HG03025 (cell line): Measurements from ENCODE around the gene PTPRE.

Experiments used
- ATAC-seq: cut with Tn5 transposase; IDR thresholded peaks from one replicate; pipeline ENCODE4 v1.9.1; 2021; ENCODE audit warnings: mild to moderate bottlenecking, moderate library complexity; ENCODE audit not compliant: unreplicated experiment, low FRiP score

Gene PTPRE

DNA sequence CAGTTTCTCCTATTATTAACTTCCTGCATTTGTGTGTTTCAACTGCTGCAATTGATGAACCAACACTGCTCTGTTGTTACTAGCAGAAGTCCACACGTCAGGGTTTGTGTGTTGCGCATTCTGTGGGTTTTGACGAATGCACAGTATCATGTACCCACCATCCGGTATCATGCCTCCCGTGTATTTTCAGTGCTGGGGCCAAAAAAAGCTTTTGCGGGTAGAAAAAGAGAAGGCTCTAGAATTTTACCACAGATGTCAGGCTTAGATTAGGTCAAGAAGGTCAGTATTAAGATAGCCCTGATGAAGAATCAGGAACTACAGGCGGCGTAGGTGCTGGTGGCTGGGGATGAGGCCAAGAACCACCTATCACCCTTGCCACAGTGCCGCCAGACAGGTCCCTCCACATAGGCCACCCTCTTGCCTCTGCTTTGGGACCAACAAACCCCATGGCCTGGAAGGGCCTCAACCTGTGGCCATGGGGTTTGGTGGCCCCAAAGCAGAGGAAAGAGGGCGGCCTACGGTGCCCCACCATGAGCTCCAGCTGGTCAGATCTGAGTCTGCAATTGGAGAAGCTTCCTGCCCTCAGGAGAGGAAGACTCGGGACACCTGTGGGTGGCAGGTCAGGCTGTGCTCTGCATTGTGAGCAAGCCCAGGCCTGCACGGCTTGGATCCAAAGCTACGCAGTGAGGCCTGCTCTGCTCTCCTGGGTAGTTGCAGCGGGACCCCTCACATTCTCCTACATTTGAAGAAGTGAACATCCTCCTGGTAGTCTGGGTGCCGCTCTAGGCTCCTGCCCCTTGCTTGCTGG is 147.5 kb downstream of the PTPRE start:
- ATAC-seq = no peak

DNA sequence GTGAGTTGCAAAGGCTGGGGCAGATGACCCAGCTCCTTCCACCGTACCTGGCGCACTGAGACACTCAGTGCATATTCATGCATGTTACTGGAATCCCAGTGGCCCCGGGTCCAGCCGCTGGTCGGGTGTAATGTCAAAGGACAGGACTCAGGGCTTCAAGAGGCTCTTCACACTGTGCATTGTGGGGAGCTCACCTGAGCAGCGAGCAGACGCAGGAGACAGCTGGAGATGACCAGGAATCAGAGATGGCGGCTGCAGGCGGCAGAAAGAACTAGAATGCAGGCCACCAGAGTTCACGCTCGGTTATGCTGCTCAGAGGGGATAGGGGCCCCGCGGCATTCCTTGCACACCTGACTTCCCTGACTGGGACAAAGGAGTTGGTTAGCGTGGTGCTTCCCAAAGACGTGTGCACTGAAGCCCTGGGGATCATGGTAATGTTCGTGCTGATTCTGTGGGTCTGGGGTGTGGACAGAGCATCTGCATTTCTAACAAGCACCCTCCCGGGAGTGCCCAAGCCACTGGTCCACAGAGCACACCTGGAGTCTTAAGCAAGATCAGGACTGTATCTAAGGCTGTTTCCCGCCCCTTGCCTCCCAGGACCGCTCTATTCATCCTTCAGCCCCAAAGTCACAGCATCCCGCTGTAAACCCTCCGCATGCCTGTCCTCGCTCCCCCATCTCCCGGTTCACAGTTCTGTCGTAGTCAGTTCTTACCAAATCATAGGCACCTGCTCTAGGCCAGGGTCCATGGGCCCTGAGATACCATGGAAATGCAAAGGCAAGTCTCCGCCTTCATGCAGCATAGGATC is 148.4 kb downstream of the PTPRE start:
- ATAC-seq = no peak

DNA sequence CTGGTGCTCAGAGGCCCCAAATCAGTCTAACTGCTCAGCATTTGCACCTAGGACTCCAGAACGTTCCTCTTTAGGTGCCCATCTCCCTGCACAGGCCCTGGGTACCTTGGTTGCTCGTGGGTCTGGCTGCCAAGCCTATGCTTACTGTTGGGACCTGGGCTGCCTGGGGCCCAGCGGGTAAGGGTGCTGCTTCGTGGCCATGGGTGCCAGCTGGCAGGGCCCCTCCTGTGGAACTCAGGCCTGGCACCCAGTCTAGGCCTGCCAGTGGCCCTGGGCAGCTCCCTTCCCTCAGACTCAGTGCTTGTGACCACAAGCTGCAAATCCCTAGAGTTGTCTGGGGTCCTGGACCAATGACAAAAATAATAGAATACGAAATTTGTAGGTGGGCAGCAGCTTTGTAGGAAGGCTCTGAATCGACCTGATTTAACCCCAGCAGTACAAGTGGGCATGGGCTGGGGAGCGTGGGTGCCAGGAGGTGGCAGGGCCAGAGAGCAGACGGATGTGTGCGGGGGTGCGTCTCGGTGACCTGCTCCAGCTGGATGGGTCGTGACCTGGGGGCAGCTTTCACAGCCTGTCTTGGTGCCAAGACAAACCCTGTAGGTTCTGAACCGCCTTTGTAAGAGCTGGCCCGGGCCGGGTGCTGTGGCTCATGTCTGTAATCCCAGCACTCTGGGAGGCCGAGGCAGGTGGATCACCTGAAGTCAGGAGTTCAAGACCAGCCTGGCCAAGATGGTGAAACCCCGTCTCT is 149.6 kb downstream of the PTPRE start:
- ATAC-seq = no peak

GRCh38 chr10:128058106-128058749 is 151.3 kb downstream of the PTPRE start:
- ATAC-seq = no peak

- no peak for ATAC-seq
Measured at GRCh38 chr10:128058750-128059134, 151.8 kb downstream of the PTPRE start.

- no peak for ATAC-seq
Measured at GRCh38 chr10:128059266-128059981, 152.5 kb downstream of the PTPRE start.

- no peak for ATAC-seq
Measured at GRCh38 chr10:128059982-128060293, 153.0 kb downstream of the PTPRE start.

DNA sequence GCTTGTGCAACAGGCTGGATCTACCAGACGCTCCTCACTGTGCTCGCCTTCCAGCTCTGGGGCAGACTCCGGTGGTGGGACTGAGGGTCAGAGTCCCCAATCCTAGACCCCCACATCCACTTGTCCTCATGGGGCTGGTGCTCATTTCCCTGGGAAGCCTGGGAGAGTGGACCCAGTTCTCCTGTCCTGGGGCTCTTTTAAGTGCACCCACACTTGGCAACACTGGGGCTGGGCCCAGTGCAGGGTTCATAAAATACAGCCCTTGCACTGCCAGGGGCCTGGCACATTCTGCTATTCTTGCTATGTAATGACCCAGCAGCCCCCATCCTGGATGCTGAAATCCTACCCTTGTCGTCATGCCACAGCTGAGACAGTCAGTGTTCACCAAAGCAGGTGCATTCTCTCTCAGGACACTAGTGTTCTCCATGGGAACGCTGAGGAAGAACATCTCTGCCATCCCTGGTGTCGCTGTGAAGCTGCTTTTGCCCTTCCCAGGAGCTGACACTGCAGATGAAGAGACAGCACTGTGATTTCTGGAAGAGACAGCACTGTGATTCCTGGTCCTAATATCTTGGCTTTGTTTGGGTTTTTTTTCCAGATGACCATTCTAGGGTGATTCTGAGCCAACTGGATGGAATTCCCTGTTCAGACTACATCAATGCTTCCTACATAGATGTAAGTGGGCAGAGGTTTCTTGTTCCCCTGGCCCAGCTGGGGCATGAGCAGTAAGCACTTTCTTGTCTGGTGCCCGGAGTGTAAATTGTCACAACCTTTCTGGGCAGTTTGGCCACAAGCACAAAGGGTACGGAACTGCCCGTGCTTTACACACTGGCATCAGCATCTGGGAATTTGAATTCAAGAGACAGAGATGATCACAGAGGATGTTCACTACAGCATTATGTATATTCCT is 153.7 kb downstream of the PTPRE start:
- ATAC-seq = no peak

- no peak for ATAC-seq
Measured at GRCh38 chr10:128061306-128062300, 154.7 kb downstream of the PTPRE start.

DNA sequence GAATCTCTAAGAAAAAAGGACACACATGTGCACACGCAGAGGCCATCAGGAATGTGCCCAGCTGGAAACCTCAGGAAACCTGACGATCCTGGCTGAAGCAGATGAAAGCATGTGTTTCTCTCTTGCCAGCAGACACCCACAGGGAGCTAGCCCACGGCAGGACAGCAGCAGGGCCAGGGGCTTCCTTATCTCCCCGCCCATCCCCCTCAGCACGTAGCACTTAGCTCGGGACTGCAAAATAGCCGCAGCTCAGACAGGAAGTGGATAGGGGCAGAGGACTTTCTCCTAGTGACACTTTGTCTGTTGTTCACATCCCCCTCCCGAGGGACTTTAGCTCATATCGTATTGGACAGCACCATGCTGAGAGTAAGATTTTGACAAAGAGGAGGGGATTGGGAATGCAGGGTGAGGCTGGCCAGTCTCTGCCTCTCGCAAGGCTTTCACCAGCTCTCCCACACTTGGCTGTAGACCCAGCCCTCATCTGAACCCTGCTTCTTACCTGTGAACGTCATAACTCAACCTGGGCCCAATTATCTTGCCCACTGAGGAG is 155.5 kb downstream of the PTPRE start:
- ATAC-seq = no peak

DNA sequence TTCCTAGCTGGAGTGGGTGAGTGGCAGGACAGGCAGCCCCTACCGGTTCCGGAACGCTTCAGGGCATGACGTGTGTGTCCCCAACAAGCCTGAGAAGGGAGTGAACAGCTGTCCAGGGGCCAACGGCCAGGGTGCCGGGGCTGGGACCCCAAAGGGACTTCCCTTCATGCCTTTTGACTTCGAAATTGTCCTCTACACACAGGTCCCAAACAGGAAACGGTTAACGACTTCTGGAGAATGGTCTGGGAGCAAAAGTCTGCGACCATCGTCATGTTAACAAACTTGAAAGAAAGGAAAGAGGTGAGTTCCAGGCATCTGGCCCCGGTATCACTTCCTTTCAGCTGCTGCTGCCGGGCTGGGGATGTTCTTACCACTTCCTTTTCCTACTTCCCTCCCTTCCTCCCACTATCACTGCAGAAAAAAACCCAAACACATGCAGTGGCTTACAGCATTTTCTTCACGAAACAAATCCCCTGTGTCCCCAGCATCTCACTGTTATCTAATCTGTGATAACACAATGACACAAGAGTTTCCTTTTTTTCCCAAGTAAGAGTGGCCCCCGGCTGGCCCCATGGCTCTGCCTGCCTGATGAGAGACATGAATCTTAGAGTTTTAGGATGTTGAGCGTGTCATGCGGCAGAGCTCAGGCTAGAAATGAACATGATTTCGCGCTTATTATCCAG is 156.1 kb downstream of the PTPRE start:
- ATAC-seq = peak; percentile 50

- peak; percentile 38 for ATAC-seq
Measured at GRCh38 chr10:128063736-128064107, 156.8 kb downstream of the PTPRE start.

GRCh38 chr10:128064108-128064969 is 157.4 kb downstream of the PTPRE start:
- ATAC-seq = peak; percentile 33

- ATAC-seq = peak; percentile 23
Measured at GRCh38 chr10:128064970-128065580, 158.2 kb downstream of the PTPRE start.

GRCh38 chr10:128065881-128066534 is 159.1 kb downstream of the PTPRE start:
- no peak for ATAC-seq
